CD8-positive, alpha-beta memory T cell (primary cell): ENCODE measurements around the gene GCK. TPM values are rescaled to one million over a fixed set of nuclear protein-coding genes. Genes with fewer than 3 reads are reported as not detected.

ENCODE experiments used
- CTCF ChIA-PET: fragments of 350-600 bp; sonication (Branson Sonifier 250); formaldehyde crosslinking; loops from one replicate; lab custom pipeline; 2021; ENCODE audit warnings: antibody characterized with exemption; lab: Charles Lee
- POLR2A ChIA-PET: fragments of 350-600 bp; sonication (Branson Sonifier 250); formaldehyde crosslinking; loops from one replicate; lab custom pipeline; 2021; ENCODE audit warnings: antibody characterized with exemption; lab: Charles Lee
- DNase-seq, 5 donors: peaks; one replicate each; pipeline versions ENCODE4 v3.0.0 to v3.0.0-alpha.2; 2020 to 2022; ENCODE audit warnings: mixed read lengths in 1 of 5
- H3K27ac ChIP-seq: one replicate; pipeline ENCODE4 v1.7.0; 2013; ENCODE audit warnings: low read depth, mild to moderate bottlenecking, low read length, moderate library complexity
- H3K27me3 ChIP-seq: 2 replicates; pipeline ENCODE4 v1.7.0; 2013; ENCODE audit warnings: low read length, mild to moderate bottlenecking; ENCODE audit not compliant: insufficient read depth, poor library complexity, severe bottlenecking
- H3K36me3 ChIP-seq: 2 replicates; pipeline ENCODE4 v1.7.0; 2013; ENCODE audit warnings: mild to moderate bottlenecking, low read length, moderate library complexity; ENCODE audit not compliant: insufficient read depth
- H3K4me1 ChIP-seq: 2 replicates; pipeline ENCODE4 v1.7.0; 2013; ENCODE audit warnings: mild to moderate bottlenecking, low read length, moderate library complexity; ENCODE audit not compliant: insufficient read depth
- H3K4me3 ChIP-seq: 2 replicates; pipeline ENCODE4 v1.7.0; 2013; ENCODE audit warnings: mild to moderate bottlenecking, low read length
- H3K9me3 ChIP-seq: 2 replicates; pipeline ENCODE4 v1.7.0; 2013; ENCODE audit warnings: mild to moderate bottlenecking, low read length
- H3K27ac Mint-ChIP-seq, 8 donors: one replicate each; pipeline ENCODE4 v1.8.0; 2020 to 2021; ENCODE audit warnings: mixed read lengths in 8 of 8, mild to moderate bottlenecking in 6 of 8, inconsistent platforms in 3 of 8, moderate library complexity in 3 of 8
- H3K27me3 Mint-ChIP-seq, 2 donors: one replicate each; pipeline ENCODE4 v1.8.0; 2020 to 2021; ENCODE audit warnings: mixed read lengths in 2 of 2, mild to moderate bottlenecking in 1 of 2, moderate library complexity in 1 of 2
- H3K36me3 Mint-ChIP-seq, 3 donors: one replicate each; pipeline ENCODE4 v1.8.0; 2020 to 2021; ENCODE audit warnings: mixed read lengths in 3 of 3, inconsistent platforms in 1 of 3, mild to moderate bottlenecking in 1 of 3
- H3K4me1 Mint-ChIP-seq, 3 donors: one replicate each; pipeline ENCODE4 v1.8.0; 2020 to 2021; ENCODE audit warnings: mixed read lengths in 3 of 3, inconsistent platforms in 1 of 3, mild to moderate bottlenecking in 1 of 3
- H3K4me3 Mint-ChIP-seq, 7 donors: one replicate each; pipeline ENCODE4 v1.8.0; 2020 to 2021; ENCODE audit warnings: mixed read lengths in 7 of 7, mild to moderate bottlenecking in 6 of 7, moderate library complexity in 4 of 7, inconsistent platforms in 2 of 7
- H3K9me3 Mint-ChIP-seq, 5 donors: one replicate each; pipeline ENCODE4 v1.8.0; 2020 to 2022; ENCODE audit warnings: mixed read lengths in 5 of 5, mild to moderate bottlenecking in 3 of 5, moderate library complexity in 2 of 5, inconsistent platforms in 1 of 5
- polyA plus RNA-seq: library from polyadenylated mRNA; unstranded; fragments of 300-500 nt; fragmentation: Illumina TruSeq; gene quantifications from one replicate; pipeline ENCODE4 v1.2.3, GENCODE V29; 2021
- total RNA-seq, 2 experiments: library from RNA; stranded (reverse); gene quantifications; one replicate each; pipeline ENCODE4 v1.2.3, GENCODE V29; 2021

GCK gene
- total and polyA plus RNA-seq, 3 experiments from 2014 or later: 0.46 to 1.8 (median 1.0) TPM

DNA sequence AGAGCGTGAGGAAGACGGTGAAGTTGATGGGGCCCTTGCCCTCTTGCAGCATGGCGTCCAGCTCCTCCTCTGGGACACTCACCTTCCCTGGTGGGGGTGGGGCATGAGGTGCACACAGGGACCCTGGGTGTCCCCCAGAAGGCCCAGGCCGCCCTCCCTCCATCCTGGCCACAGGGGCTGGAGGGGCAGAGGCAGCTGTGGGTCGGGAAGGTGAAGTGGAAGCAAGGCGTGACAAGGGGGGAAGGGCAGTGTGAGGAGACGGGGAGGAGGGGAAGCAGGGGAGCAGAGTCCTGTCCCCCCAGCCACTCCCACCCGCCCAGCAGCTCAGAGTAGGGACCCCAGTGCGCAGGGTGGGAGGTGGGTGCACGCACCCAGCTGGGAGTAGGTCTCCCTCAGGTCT, 48.9 kb downstream of the GCK start:
- Histone ChIP-seq H3K4me3 (no peak overlapping the region), H3K27ac (no peak overlapping the region), H3K4me1 (no peaks in the 10 kb centered on the region), H3K27me3 (no peaks in the 10 kb centered on the region), H3K9me3 (no peaks in the 10 kb centered on the region), H3K36me3 (no peaks in the 10 kb centered on the region)
- Mint-ChIP-seq H3K9me3 (no peaks in the 10 kb centered on the region), H3K27ac (no peak overlapping the region), H3K4me3 (no peak overlapping the region), H3K4me1 (peaks cover under 1 to 5% (median 4%) of the 10 kb centered on the region in 3 donors), H3K27me3 (peaks cover 6 to 10% of the 10 kb centered on the region in 2 donors), H3K36me3 (no peaks in the 10 kb centered on the region)
- ChIA-PET POLR2A (no interaction called here), CTCF (no interaction called here)
- peak in 1 of 5 donors; percentile 33 for DNase-seq

DNA sequence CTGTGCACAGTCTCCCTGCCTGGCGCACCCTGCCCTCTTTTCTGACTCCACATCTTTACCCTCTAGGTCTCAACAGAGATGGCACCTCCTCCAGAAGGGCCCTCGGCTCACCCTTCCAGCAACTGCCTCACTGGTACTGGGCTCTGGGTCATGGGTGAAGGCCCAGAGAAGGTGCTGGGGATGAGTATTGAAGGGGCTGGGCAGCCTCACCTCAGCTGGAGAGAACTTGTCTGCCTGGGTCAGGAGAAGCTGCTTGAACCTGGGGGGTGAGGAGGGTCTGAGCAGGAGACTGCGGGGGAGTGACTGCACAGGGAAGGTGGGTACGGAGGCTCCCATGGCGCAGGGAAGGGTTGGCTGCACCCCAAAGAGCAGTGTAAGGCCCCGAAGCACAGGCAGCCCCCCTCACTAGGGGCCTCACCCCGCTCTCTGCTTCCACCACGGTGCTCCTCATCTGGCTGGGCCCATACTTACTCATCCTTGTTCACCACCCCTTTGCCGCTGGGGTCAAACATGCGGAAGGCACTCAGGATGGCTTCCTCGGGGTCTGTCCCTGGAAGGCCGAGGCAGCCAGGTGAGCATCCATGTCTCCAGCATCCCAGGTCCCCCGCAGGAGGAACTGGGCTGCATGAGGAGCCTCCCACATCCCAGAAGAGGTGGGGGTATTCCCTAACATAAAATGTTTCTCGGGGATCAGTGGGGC, 49.8 kb downstream of the GCK start:
- peaks cover 6 to 7% of the 10 kb centered on the region in 2 donors for H3K27me3 Mint-ChIP-seq
- Histone ChIP-seq H3K36me3 (no peaks in the 10 kb centered on the region), H3K27me3 (no peaks in the 10 kb centered on the region), H3K4me3 (no peak overlapping the region), H3K27ac (no peak overlapping the region), H3K9me3 (no peaks in the 10 kb centered on the region), H3K4me1 (no peaks in the 10 kb centered on the region)
- DNase-seq: peak in 1 of 5 donors; percentile 23
- no peaks in the 10 kb centered on the region for H3K36me3 Mint-ChIP-seq
- no peaks in the 10 kb centered on the region for H3K9me3 Mint-ChIP-seq
- POLR2A ChIA-PET: no interaction called here
- H3K4me1 Mint-ChIP-seq: no peaks in the 10 kb centered on the region
- H3K27ac Mint-ChIP-seq: no peak overlapping the region
- CTCF ChIA-PET: no interaction called here
- H3K4me3 Mint-ChIP-seq: no peak overlapping the region

DNA sequence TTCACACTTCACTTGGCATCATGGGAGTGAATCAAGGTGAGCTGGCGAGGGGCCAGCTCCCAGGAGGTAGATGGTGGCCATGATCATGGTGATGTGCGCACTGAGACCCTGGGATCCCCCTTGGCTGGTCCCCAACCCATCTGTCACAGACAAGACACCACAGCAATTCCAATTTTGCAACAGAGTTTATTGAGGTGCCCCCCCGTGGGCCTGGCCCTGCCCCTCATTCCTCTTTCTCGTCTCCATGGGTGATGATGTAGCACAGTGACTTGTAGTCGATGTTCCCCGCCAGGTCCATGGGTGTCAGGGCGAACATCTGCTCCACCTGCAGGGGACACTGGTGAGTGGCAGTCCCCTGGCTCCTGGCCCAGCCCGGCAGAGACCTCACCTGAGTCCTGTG, 50.5 kb downstream of the GCK start:
- no peaks in the 10 kb centered on the region for H3K27me3 ChIP-seq
- no peaks in the 10 kb centered on the region for H3K9me3 ChIP-seq
- no peak overlapping the region for H3K4me3 ChIP-seq
- Mint-ChIP-seq H3K27ac (no peak overlapping the region), H3K9me3 (no peaks in the 10 kb centered on the region), H3K36me3 (no peaks in the 10 kb centered on the region), H3K4me3 (no peak overlapping the region), H3K4me1 (no peaks in the 10 kb centered on the region), H3K27me3 (peaks cover 6 to 7% of the 10 kb centered on the region in 2 donors)
- H3K36me3 ChIP-seq: no peaks in the 10 kb centered on the region
- no peak for DNase-seq
- no peaks in the 10 kb centered on the region for H3K4me1 ChIP-seq
- POLR2A ChIA-PET: no interaction called here
- CTCF ChIA-PET: no interaction called here
- H3K27ac ChIP-seq: no peak overlapping the region

DNA sequence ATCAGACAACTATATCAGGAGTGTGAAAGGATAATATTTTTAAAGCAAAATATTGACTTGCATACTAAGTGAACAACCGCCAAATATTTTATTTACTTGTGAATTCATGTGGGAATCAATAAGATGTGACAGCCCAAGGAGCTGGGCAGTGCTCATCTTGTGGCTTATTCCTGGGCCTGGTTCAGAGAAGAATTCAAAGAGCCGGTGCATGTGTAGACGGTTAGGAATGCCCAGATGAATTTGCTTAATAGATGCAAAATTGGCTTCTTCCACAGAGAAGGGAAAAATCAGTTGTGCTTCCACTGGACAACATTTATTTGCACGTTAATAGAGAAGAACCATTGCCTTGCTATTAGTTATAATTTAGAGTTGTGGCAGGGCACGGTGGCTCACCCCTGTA, 52.5 kb downstream of the GCK start:
- CTCF ChIA-PET: no interaction called here

DNA sequence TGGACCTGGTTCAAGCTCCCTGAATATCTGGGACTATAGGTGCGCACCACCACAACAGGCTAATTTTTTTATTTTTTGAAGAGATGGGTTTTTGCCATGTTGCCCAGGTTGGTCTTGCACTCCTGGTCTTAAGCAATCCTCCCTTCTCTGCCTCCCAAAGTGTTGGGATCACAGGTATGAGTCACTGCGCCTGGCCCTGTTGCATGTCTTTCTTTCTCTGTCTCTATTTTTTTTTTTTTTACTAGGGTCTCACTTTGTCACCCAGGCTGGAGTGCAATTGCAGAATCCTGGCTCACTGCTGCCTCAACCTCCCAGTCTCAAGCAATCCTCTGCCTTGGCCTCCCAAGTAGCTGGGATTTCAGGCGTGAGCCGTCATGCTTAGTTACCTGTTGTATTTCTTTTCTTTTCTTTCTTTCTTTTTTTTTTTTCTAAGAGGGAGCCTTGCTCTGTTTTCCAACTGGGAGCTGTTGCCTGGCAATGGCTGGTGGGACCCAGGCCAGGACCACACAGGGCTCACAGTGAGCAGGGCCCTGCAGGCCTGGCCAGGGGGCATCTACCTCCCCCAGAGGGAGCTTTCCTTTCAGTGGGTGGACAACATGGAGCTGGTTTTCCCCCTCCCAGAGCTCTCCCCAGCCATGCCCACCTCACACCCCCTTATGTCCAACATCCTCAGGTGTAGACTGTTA, 54.2 kb downstream of the GCK start:
- no peak overlapping the region for H3K27ac ChIP-seq
- peaks cover 5 to 6% of the 10 kb centered on the region in 2 donors for H3K27me3 Mint-ChIP-seq
- H3K9me3 Mint-ChIP-seq: no peaks in the 10 kb centered on the region
- H3K4me1 Mint-ChIP-seq: no peaks in the 10 kb centered on the region
- H3K9me3 ChIP-seq: no peaks in the 10 kb centered on the region
- H3K4me3 Mint-ChIP-seq: no peak overlapping the region
- CTCF ChIA-PET: no interaction called here
- POLR2A ChIA-PET: interaction anchor here (0.8 kb wide), 1 partner anchor 8 kb away, joined by 3 read pairs; no protein-coding TSS in a partner anchor
- no peaks in the 10 kb centered on the region for H3K36me3 ChIP-seq
- peak overlapping the region in 1 of 8 donors; percentile 88 for H3K27ac Mint-ChIP-seq
- no peaks in the 10 kb centered on the region for H3K4me1 ChIP-seq
- no peak for DNase-seq
- H3K4me3 ChIP-seq: no peak overlapping the region
- no peaks in the 10 kb centered on the region for H3K36me3 Mint-ChIP-seq
- H3K27me3 ChIP-seq: no peaks in the 10 kb centered on the region

More for the DNA sequence above, 52.5 kb downstream of the GCK start:
- Histone ChIP-seq H3K4me1 (no peaks in the 10 kb centered on the region), H3K9me3 (no peaks in the 10 kb centered on the region), H3K36me3 (no peaks in the 10 kb centered on the region), H3K4me3 (no peak overlapping the region), H3K27me3 (no peaks in the 10 kb centered on the region), H3K27ac (no peak overlapping the region)
- Mint-ChIP-seq H3K4me1 (no peaks in the 10 kb centered on the region), H3K4me3 (no peak overlapping the region), H3K36me3 (no peaks in the 10 kb centered on the region), H3K9me3 (no peaks in the 10 kb centered on the region), H3K27me3 (peaks cover 6 to 7% of the 10 kb centered on the region in 2 donors), H3K27ac (no peak overlapping the region)
- POLR2A ChIA-PET: no interaction called here
- no peak for DNase-seq

DNA sequence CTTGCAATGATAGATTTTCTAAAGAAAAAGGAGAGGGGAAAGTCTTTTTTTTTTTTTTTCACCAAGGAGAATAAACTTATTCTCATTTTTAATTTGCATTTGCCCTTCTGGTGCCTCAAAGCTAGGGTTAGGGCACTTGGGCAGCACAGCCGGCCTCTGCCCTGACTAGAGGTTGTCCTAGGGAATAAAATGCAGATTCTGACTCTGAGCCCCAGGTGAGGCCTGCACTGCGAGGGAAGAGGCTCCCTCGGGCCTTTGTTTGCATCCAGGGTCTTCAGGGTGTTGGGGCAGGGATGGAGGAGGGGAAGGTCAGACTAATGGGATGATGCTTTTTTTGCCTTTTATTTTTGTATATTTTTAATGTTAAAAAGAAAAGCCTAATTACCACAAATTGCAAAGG, 55.9 kb downstream of the GCK start:
- Histone ChIP-seq H3K9me3 (no peaks in the 10 kb centered on the region), H3K27me3 (no peaks in the 10 kb centered on the region), H3K27ac (no peak overlapping the region), H3K36me3 (no peaks in the 10 kb centered on the region), H3K4me1 (no peaks in the 10 kb centered on the region), H3K4me3 (no peak overlapping the region)
- Mint-ChIP-seq H3K4me3 (no peak overlapping the region), H3K27ac (no peak overlapping the region), H3K36me3 (no peaks in the 10 kb centered on the region), H3K9me3 (no peaks in the 10 kb centered on the region), H3K27me3 (peaks cover 0 to 9% of the 10 kb centered on the region in 2 donors), H3K4me1 (no peaks in the 10 kb centered on the region)
- ChIA-PET CTCF (no interaction called here), POLR2A (interaction anchor here (0.7 kb wide), 1 partner anchor 43 kb away, joined by 4 read pairs; no protein-coding TSS in a partner anchor)
- DNase-seq: no peak

DNA sequence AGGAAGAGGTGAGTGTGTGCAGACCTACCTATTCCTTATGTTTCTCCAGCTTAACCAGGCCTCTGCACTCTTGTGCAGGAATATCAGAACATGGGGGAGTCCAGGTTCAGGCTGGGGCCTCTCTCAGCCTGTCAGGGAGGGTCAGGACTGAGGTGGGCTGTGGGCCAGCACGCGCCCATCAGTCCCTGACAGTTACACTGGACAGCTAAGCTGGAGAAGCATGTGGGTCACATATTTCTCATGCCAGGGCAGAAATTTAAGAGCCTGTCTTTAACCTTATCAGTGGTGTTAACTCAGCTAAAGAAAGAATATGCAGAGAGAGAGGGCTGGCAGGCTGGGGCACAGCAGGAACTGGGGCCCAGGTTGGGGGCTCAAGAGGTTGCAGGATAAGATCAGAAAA, 57.2 kb downstream of the GCK start:
- no peak overlapping the region for H3K27ac ChIP-seq
- DNase-seq: no peak
- Mint-ChIP-seq H3K4me3 (no peak overlapping the region), H3K4me1 (no peaks in the 10 kb centered on the region), H3K27me3 (peaks cover 0 to 9% of the 10 kb centered on the region in 2 donors), H3K27ac (no peak overlapping the region), H3K9me3 (no peaks in the 10 kb centered on the region), H3K36me3 (peaks cover 0 to 2% (median 0%) of the 10 kb centered on the region in 3 donors)
- no peaks in the 10 kb centered on the region for H3K27me3 ChIP-seq
- ChIA-PET POLR2A (no interaction called here), CTCF (interaction anchor here (0.9 kb wide), 1 partner anchor 50 kb away, joined by 3 read pairs; no protein-coding TSS in a partner anchor)
- no peak overlapping the region for H3K4me3 ChIP-seq
- no peaks in the 10 kb centered on the region for H3K36me3 ChIP-seq
- no peaks in the 10 kb centered on the region for H3K9me3 ChIP-seq
- H3K4me1 ChIP-seq: no peaks in the 10 kb centered on the region
